ENCODE data around the gene AMOTL1.

GRCh38 chr11:94787801-94788200 lies 19.6 kb downstream of the AMOTL1 start:
- TF ChIP-seq, protein P1, sequence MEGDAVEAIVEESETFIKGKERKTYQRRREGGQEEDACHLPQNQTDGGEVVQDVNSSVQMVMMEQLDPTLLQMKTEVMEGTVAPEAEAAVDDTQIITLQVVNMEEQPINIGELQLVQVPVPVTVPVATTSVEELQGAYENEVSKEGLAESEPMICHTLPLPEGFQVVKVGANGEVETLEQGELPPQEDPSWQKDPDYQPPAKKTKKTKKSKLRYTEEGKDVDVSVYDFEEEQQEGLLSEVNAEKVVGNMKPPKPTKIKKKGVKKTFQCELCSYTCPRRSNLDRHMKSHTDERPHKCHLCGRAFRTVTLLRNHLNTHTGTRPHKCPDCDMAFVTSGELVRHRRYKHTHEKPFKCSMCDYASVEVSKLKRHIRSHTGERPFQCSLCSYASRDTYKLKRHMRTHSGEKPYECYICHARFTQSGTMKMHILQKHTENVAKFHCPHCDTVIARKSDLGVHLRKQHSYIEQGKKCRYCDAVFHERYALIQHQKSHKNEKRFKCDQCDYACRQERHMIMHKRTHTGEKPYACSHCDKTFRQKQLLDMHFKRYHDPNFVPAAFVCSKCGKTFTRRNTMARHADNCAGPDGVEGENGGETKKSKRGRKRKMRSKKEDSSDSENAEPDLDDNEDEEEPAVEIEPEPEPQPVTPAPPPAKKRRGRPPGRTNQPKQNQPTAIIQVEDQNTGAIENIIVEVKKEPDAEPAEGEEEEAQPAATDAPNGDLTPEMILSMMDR (conservative IDR thresholded peaks at IDR 0.05): no peak
- no peak for TF ChIP-seq ZFX (IDR thresholded peaks at IDR 0.05)
